Progenitor cell of endocrine pancreas (in vitro differentiated cells): ENCODE data around the gene DNAAF8. TPM values are rescaled to one million over a fixed set of nuclear protein-coding genes. Genes with fewer than 3 reads are reported as not detected.

Experiments used
- DNase-seq: peaks from one replicate; pipeline ENCODE4 v3.0.0; 2021; ENCODE audit warnings: low spot score; ENCODE audit not compliant: unreplicated experiment
- H3K27ac Mint-ChIP-seq: 2 replicates; pipeline ENCODE4 v1.8.0; 2021; ENCODE audit warnings: mild to moderate bottlenecking, moderate library complexity, mixed read lengths
- H3K27me3 Mint-ChIP-seq: 2 replicates; pipeline ENCODE4 v1.8.0; 2021; ENCODE audit warnings: mixed read lengths
- H3K36me3 Mint-ChIP-seq: 2 replicates; pipeline ENCODE4 v1.8.0; 2022; ENCODE audit warnings: mixed read lengths; ENCODE audit not compliant: insufficient read depth
- H3K4me1 Mint-ChIP-seq: 2 replicates; pipeline ENCODE4 v1.8.0; 2021; ENCODE audit warnings: low read depth, mixed read lengths
- H3K4me3 Mint-ChIP-seq: 2 replicates; pipeline ENCODE4 v1.8.0; 2021; ENCODE audit warnings: low read depth, mild to moderate bottlenecking, moderate library complexity, mixed read lengths
- H3K9me3 Mint-ChIP-seq: 2 replicates; pipeline ENCODE4 v1.8.0; 2021; ENCODE audit warnings: low read depth, mixed read lengths
- total RNA-seq: library from RNA; stranded (reverse); gene quantifications from 2 replicates; pipeline ENCODE4 v1.2.1, GENCODE V29; 2021
- TF ChIP-seq, protein P1 (sequence below): fragments of 200-600 bp; sonication (generic); IDR thresholded peaks from one replicate; pipeline ENCODE4 v1.5.0; 2021; ENCODE audit warnings: antibody characterized with exemption, mild to moderate bottlenecking; ENCODE audit not compliant: unreplicated experiment

DNAAF8 gene
- total RNA-seq, 1 donor from 2014 or later: 1.1 TPM

DNA sequence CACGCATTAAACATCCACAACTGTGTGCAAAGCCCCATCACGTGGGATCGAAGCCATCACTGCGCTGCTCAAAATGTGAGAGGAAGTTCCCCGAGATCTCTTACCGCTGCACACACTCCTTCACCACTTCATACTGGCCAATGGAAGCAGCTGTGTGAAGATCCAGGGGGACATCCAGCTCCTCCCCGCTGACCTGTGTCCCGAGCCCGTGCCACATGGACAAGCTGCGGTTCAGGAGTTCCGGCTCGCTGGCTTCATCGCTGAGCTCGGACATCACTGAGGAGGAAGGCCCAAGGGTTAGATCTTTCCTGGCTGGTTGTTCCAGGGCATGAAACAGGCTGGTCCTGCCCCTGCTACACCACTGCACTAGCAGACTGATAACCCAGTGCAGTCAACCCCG lies 4.5 kb upstream of the DNAAF8 start:
- no peak overlapping the region for H3K27ac Mint-ChIP-seq
- peaks cover 9% of the 10 kb centered on the region for H3K36me3 Mint-ChIP-seq
- no peak overlapping the region for H3K4me3 Mint-ChIP-seq
- DNase-seq: no peak
- TF ChIP-seq, protein P1, sequence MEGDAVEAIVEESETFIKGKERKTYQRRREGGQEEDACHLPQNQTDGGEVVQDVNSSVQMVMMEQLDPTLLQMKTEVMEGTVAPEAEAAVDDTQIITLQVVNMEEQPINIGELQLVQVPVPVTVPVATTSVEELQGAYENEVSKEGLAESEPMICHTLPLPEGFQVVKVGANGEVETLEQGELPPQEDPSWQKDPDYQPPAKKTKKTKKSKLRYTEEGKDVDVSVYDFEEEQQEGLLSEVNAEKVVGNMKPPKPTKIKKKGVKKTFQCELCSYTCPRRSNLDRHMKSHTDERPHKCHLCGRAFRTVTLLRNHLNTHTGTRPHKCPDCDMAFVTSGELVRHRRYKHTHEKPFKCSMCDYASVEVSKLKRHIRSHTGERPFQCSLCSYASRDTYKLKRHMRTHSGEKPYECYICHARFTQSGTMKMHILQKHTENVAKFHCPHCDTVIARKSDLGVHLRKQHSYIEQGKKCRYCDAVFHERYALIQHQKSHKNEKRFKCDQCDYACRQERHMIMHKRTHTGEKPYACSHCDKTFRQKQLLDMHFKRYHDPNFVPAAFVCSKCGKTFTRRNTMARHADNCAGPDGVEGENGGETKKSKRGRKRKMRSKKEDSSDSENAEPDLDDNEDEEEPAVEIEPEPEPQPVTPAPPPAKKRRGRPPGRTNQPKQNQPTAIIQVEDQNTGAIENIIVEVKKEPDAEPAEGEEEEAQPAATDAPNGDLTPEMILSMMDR: no peak
- H3K9me3 Mint-ChIP-seq: no peaks in the 10 kb centered on the region
- H3K27me3 Mint-ChIP-seq: no peaks in the 10 kb centered on the region
- peaks cover 7% of the 10 kb centered on the region for H3K4me1 Mint-ChIP-seq

DNA sequence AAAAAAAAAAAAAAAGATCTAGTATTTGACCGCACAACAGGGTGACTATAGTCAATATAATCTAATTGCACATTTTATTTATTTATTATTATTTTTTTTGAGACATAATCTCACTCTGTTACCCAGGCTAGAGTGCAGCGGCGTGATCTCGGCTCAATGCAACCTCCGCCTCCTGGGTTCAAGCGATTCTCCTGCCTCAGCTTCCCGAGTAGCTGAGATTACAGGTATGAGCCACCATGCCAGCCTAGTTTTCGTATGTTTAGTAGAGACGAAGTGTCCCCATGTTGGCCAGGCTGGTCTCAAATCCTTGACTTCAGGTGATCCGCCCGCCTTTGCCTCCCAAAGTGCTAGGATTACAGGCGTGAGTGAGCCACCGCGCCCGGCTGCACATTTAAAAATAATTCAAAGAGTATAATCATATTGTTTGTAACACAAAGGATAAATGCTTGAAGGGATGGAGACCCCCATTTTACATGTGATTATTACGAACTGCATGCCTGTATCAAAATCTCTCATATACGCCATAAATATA lies 1.1 kb upstream of the DNAAF8 start:
- Mint-ChIP-seq H3K27ac (peak overlapping the region; percentile 97), H3K9me3 (no peaks in the 10 kb centered on the region), H3K4me3 (peak overlapping the region; percentile 95), H3K27me3 (peaks cover 6% of the 10 kb centered on the region), H3K4me1 (peaks cover 11% of the 10 kb centered on the region), H3K36me3 (peaks cover 6% of the 10 kb centered on the region)
- DNase-seq: no peak
- TF ChIP-seq, protein P1: no peak

DNA sequence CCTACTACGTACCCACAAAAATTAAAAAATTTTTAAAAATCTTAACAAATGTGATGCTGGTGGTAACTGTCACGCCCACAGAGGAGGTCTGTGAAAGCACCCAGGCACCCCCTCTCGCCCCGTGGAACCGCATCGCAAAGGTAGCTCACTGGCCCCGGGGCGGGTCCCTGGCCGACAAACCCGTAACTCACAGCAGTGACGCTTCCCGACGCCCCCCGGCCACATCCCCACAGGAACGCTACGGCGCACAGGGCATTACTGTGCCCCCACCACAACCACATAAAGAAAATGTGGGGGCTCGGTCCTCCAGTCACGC lies 632 bp upstream of the DNAAF8 start:
- TF ChIP-seq, protein P1: no peak
- no peak for DNase-seq
- H3K4me3 Mint-ChIP-seq: peak overlapping the region; percentile 95
- H3K4me1 Mint-ChIP-seq: peaks cover 11% of the 10 kb centered on the region
- no peaks in the 10 kb centered on the region for H3K9me3 Mint-ChIP-seq
- peaks cover 6% of the 10 kb centered on the region for H3K27me3 Mint-ChIP-seq
- peaks cover 4% of the 10 kb centered on the region for H3K36me3 Mint-ChIP-seq
- peak overlapping the region; percentile 97 for H3K27ac Mint-ChIP-seq

DNA sequence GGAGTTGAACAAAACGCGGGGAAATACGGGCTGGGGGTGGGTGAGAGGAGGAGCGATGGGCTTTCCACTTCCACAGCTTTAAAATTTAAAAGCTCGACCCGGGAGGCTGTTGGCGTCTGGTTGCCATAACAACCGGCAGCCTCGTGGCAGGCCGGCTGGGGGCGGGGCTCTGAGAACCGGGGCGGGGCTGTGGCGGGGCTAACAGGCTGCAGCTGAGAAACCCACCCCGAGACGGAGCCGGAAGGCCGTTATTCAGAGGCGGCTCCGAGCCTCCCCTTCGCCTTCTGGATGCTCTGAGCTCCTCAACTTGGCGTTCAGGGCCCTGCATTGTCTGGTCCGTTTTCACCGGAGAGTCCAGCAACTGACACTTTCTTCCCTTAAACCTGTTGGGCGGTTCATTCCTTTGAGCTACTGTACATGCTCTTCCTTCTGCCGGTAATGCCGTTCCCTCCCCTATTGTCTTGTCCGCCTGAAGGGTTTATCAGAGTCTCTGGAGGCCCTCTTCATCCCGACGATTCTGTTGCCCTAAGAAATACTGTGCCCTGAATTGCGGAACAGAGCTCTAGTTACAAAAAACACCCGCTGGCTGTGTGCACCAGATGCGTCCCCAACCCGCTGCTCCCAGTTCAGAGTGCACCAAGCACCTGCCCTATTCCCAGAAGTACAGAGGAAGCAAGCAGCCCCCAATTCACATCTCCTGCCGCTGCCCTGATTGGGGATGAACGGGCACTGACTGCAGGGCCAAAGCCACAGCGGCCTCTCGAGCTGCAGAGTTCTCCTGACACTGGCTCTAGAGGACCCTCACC lies 596 bp downstream of the DNAAF8 start:
- Mint-ChIP-seq H3K9me3 (no peaks in the 10 kb centered on the region), H3K27ac (peak overlapping the region; percentile 99), H3K4me1 (peaks cover 11% of the 10 kb centered on the region), H3K36me3 (peaks cover 4% of the 10 kb centered on the region), H3K4me3 (peak overlapping the region; percentile 95), H3K27me3 (peaks cover 6% of the 10 kb centered on the region)
- TF ChIP-seq, protein P1: no peak
- DNase-seq: peak; percentile 75

DNA sequence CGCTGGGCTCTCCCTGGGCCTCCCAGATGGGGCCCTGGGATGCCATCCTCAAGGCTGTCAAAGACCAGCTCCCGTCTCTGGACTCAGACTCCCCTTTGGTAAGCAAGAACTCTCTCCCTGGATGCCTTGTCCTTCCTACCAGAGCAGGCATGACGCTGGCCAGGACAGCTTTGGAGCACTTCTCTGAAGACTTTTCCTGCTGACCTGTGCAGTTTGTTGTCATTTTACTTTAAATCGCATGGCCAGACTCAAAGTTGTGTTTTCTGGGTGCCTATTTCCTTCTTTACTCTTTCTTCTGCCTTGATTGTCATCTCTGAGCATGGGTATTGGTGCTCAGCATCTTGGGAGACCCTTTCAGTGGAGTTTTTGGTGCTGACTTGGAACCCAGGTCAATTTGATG lies 2.2 kb downstream of the DNAAF8 start:
- H3K4me3 Mint-ChIP-seq: no peak overlapping the region
- H3K36me3 Mint-ChIP-seq: no peaks in the 10 kb centered on the region
- no peak overlapping the region for H3K27ac Mint-ChIP-seq

More for the DNA sequence above, 2.2 kb downstream of the DNAAF8 start:
- no peak for DNase-seq
- H3K27me3 Mint-ChIP-seq: peaks cover 6% of the 10 kb centered on the region
- no peaks in the 10 kb centered on the region for H3K9me3 Mint-ChIP-seq
- H3K4me1 Mint-ChIP-seq: peaks cover 11% of the 10 kb centered on the region
- TF ChIP-seq, protein P1: no peak
